HG02571 (cell line): ENCODE measurements around the gene ACAT1.
"Not testable (repeated sequence)": the region's sequence is repeated elsewhere in the genome, so short reads cannot be mapped to it uniquely, and the experiment has no call there.

Experiments used
- ATAC-seq: cut with Tn5 transposase; IDR thresholded peaks from one replicate; pipeline ENCODE4 v1.9.1; 2021; ENCODE audit warnings: mild to moderate bottlenecking, moderate library complexity; ENCODE audit not compliant: unreplicated experiment

The ACAT1 gene

GRCh38 chr11:108121274-108122155, at the start of gene ACAT1:
ACAT1 (plus strand) TSS chr11:108121567; CDS start chr11:108121607, 40 bp downstream.
- peak; percentile 96 for ATAC-seq

- ATAC-seq: no peak
These were observed 36.6 kb upstream of the ACAT1 start for GRCh38 chr11:108084811-108085210.

GRCh38 chr11:108085672-108086071, 35.7 kb upstream of the ACAT1 start:
- ATAC-seq: no peak

DNA sequence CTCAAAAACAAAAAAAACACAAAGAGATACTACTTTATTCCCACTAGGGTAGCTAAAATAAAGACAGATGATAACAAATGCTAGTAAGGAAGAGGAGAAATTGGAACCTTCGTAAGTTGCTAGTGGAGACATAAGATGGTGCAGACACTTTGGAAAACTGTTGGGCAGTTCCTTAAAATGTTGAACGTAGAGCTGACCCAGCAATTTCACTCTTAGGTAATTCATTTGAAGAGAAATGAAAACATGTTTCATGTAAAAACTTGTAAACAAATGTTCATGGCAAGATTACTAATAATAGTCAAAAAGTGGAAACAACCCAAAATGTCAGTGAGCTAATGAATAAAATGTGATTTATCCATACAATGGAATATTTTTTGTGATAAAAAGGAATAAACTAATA, 29.2 kb upstream of the ACAT1 start:
- ATAC-seq: no peak

DNA sequence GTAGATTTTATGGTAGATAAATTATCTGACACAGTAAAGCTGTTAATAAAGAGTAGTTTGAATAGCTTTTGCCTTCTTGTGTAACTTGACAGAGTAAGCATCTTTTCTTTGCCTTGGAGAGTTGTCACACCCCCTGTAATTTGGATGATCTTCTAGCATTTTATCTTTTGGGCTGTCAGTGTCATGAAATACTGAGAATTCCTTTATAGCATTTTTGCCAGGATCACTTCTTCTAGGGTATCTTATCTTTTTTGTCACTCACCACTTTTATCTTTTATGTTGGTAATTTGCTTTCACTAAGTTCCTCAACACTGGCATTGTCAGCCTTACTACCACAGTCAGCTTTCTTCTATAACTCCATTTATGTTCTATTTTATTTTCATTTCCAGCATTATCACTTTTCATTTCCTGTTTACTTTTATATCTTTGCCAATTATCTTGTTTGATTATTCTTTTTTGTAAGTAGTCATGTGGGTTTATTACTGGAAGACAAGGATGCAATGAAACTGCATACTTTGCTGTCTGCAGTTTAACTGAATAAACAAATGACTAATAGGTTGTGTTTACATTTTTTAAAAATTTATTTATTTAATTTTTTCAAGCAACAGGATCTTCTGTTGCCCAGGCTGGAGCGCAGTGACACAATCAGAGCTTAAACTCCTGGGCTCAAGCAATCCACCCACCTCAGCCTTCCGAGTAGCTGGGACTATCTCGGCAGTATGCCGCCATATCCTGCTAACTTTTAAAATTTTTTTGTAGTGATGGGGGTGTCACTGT, 28.1 kb upstream of the ACAT1 start:
- ATAC-seq: no peak

- ATAC-seq: no peak
These were observed 24.2 kb upstream of the ACAT1 start for GRCh38 chr11:108097179-108097578.

DNA sequence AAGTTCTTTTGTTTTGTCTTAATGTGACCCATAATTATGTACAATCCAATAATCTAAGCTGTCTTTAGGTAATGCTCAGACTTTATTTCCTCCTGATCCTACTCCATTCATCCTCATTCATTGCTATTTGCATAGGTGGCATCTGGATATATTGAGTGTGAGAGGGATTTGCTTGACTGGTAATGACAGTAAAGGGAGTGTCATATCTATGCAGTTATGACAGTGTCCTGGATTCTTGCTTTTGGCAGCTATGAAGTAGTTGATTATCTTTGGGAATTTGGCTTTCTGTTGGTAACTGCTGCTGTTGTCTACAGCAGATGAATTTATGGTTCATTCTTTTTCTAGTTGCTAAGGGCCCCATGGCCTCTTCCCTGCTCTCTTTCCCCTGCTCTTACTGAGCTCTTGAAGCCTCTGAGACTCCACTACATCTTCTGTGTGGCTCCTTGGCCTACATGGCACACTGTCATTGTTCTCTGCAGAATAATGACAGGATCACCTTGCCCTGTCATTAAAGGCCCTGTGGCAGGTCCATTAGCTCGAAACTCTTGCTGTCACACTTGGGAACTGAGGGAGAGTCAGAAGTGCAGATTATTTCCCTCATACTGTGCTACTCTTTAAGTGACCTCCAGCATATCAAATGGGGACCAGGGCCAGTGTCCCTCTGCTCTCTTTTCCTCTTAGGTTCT, 20.1 kb upstream of the ACAT1 start:
- ATAC-seq: no peak

- ATAC-seq: no peak
These were observed 10.2 kb upstream of the ACAT1 start for GRCh38 chr11:108111126-108111525.

DNA sequence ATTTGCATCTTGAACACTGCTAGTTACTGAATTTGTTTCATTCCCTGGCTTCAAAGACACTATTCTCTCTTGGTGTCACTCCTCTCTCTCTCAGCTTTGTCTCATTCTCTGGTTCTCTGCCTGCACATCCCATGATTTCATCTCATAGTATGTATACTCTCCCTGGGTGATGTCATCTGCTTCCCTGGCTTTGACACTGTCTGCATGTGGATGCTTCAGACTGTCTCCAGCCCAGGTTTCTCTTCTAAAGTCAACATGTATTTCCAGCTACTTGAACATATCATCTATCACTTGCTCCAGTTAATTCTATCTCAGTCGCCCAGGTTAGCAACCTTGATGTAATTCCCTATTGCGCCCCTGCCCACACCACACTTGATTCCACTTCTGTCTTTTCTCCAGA, 9.3 kb upstream of the ACAT1 start:
- ATAC-seq: no peak

DNA sequence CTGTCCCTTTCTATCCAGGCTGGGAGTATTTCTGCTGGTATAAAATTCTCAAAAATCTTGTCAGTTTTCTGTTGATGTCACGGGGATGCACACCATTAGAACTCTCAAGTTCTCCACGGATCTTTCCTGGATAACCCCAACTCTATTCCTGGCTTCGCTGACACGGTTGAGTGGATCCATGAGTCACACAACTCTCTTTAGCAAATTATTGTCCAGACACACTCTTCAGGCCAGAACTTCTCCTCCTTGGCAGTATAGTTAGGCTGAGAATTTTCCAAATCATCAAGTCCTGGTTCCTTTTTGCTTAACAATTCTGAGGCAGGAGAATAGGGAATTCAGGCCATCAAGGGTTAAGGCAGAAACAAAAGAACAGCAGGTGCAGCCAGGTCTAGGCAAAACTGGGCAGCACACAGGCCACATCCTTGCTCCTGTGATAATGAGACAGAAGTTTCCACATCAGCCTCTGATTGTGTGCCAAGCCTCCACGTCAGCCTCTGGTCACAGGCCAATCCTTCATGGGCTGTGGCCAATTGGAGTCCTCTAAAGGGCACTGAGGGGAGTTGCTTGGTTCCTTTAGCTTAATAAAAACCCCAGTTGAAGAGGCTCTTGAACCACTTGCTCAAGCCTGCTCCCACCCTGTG, 5.7 kb upstream of the ACAT1 start:
- ATAC-seq: no peak

- ATAC-seq: no peak
These were observed 3.5 kb upstream of the ACAT1 start for GRCh38 chr11:108117746-108118371.

- ATAC-seq: peak; percentile 3
These were observed 462 bp upstream of the ACAT1 start for GRCh38 chr11:108120936-108121273.

GRCh38 chr11:108122166-108122628, 830 bp downstream of the ACAT1 start:
- no peak for ATAC-seq

GRCh38 chr11:108125096-108125495, 3.7 kb downstream of the ACAT1 start:
- ATAC-seq: no peak

GRCh38 chr11:108128772-108129171, 7.4 kb downstream of the ACAT1 start:
- no peak for ATAC-seq

DNA sequence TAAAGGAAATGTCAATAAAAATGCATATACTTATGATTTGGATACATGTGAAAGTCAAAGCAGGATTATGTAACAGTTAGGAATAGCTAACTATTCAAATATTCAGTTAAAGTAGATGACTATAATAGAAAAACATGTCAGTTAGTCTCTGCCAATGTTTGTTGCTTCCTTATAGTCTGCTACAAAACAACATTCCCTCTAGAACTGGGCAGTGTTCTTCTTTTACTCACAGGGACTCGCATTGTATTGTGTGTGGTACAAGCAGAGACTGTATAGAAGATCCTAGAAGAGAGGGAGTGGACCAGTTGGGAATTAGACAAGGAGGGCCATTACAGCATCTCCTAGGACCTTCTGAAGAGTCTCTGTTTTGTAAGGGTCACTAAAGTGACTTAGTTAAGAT, 10.6 kb downstream of the ACAT1 start:
- no peak for ATAC-seq

- ATAC-seq: not testable (repeated sequence)
These were observed 11.7 kb downstream of the ACAT1 start for GRCh38 chr11:108132993-108133538.

- no peak for ATAC-seq
These were observed 14.6 kb downstream of the ACAT1 start for GRCh38 chr11:108135845-108136544.

GRCh38 chr11:108137212-108137611, 15.8 kb downstream of the ACAT1 start:
- no peak for ATAC-seq

DNA sequence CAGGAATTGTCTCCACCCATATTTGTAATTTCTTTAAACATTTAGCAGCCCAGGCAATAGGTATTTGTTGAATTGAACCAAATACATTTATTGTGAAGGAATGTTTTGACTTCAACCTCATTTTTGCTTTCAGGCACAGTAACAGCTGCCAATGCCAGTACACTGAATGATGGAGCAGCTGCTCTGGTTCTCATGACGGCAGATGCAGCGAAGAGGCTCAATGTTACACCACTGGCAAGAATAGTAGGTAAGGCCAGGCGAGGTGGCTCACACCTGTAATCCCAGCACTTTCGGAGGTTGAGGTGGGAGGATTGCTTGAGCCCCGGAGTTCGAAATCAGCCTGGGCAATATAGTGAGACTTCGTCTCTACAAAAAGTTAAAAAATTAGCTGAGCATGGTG, 20.9 kb downstream of the ACAT1 start:
- ATAC-seq: no peak
